A673 (cell line): ENCODE measurements around the gene TMEM203. TPM values are rescaled to one million over a fixed set of nuclear protein-coding genes. Genes with fewer than 3 reads are reported as not detected.

ENCODE experiments used
- BruUV-seq: library from RNA; stranded (reverse); fragments of 400-500 nt; replicated peaks from 2 replicates; lab custom pipeline; 2021; lab: Mats Ljungman, UMichigan
- CTCF ChIA-PET: fragments of 300-600 bp; sonication (Branson Sonifier 250); formaldehyde crosslinking; loops from one replicate; lab custom pipeline; 2022; ENCODE audit warnings: antibody characterized with exemption; lab: Charles Lee
- POLR2A ChIA-PET: fragments of 300-600 bp; sonication (Branson Sonifier 250); formaldehyde crosslinking; loops from one replicate; lab custom pipeline; 2022; ENCODE audit warnings: antibody characterized with exemption; ENCODE audit not compliant: low non-redundant PET; lab: Charles Lee
- DNase-seq: peaks from one replicate; pipeline ENCODE4 v3.0.0-alpha.2; 2015; ENCODE audit warnings: low spot score
- H3K27ac ChIP-seq: fragments of 200-600 bp; sonication (generic); 2 replicates; pipeline ENCODE4 v1.5.1; 2016; ENCODE audit warnings: mixed run types, low read depth, mild to moderate bottlenecking, mixed read lengths, antibody characterized with exemption, low read length; ENCODE audit not compliant: poor library complexity, severe bottlenecking
- H3K27me3 ChIP-seq: fragments of 200-600 bp; sonication (generic); replicated peaks from 2 replicates; pipeline ENCODE4 v1.6.1; 2017; ENCODE audit warnings: mixed run types, low read depth, mild to moderate bottlenecking, mixed read lengths, antibody characterized with exemption, low read length; ENCODE audit not compliant: insufficient read depth, poor library complexity
- H3K36me3 ChIP-seq: fragments of 200-600 bp; sonication (generic); 2 replicates; pipeline ENCODE4 v1.6.1; 2016; ENCODE audit warnings: mixed run types, mild to moderate bottlenecking, mixed read lengths, antibody characterized with exemption, low read length; ENCODE audit not compliant: insufficient read depth, poor library complexity, severe bottlenecking
- H3K4me1 ChIP-seq: fragments of 200-600 bp; sonication (generic); 2 replicates; pipeline ENCODE4 v1.6.1; 2017; ENCODE audit warnings: mixed run types, mild to moderate bottlenecking, mixed read lengths, antibody characterized with exemption, low read length; ENCODE audit not compliant: insufficient read depth, poor library complexity, severe bottlenecking
- H3K4me3 ChIP-seq: fragments of 200-600 bp; sonication (generic); 2 replicates; pipeline ENCODE4 v1.5.1; 2016; ENCODE audit warnings: low read depth, mixed run types, mild to moderate bottlenecking, mixed read lengths, low read length; ENCODE audit not compliant: poor library complexity, severe bottlenecking
- H3K9me3 ChIP-seq: fragments of 200-600 bp; sonication (generic); 2 replicates; pipeline ENCODE4 v1.6.1; 2016; ENCODE audit warnings: mixed run types, low read depth, mild to moderate bottlenecking, mixed read lengths, antibody characterized with exemption, low read length; ENCODE audit not compliant: poor library complexity, severe bottlenecking
- EZH2 ChIP-seq: fragments of 200-600 bp; sonication (generic); IDR thresholded peaks from 2 replicates; pipeline ENCODE4 v1.6.1; 2017; ENCODE audit warnings: borderline replicate concordance, low read depth, mild to moderate bottlenecking, mixed read lengths, antibody characterized with exemption, low read length; ENCODE audit not compliant: poor library complexity, severe bottlenecking
- intact Hi-C: fragments of 100-400 bp; cut with micrococcal nuclease; formaldehyde crosslinking; loops from one replicate; pipeline ENCODE4 v1.10.0; 2022; ENCODE audit not compliant: unreplicated experiment
- total RNA-seq: library from RNA; stranded (reverse); gene quantifications from 2 replicates; pipeline ENCODE4 v1.2.3, GENCODE V29; 2021
- TF ChIP-seq, protein P1 (sequence below): fragments of 300-800, 200-600 bp; sonication (generic); conservative IDR thresholded peaks from 2 replicates; pipeline ENCODE4 v1.5.1; 2017; ENCODE audit warnings: low read depth, mild to moderate bottlenecking, antibody characterized with exemption, low read length, moderate library complexity, mixed read lengths

Gene TMEM203
- total RNA-seq, 1 experiment from 2014 or later, result 37.5 TPM

DNA sequence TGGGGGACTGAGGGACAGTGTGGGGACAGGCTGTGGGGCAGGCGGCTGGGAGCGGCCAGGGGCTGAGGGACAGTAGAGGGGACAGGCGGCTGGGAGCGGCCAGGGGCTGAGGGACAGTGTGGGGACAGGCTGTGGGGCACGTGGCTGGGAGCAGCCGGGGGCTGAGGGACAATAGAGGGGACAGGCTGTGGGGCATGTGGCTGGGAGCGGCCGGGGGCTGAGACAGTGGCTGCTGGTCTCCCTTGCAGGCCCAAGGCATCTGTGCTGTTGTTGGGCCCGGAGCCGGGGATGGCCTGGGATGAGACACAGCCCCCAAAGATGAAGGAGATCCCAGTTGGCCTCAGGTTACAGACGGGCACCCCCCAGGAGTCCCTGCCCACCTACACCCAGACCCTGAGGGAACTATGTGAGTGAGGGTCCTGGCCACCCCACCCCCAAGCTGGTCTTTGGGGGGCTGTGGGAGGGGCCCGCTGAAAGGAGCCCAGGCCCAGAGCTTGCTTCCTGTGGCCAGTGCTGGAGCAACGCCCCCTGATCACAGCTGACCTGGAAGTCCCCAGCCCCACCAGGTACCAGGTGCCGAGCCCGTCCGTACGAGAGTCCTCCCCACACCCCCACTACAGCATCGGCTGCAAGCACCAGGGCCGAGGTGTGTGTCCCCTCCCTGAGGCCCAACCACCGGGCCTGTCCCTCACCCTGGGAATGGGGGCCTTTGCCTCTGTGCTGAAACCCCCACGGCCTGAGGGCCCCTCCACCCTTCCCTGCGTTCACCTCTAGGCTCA lies 46.2 kb upstream of the TMEM203 start:
- Histone ChIP-seq H3K36me3 (peaks cover 6% of the 10 kb centered on the region), H3K27ac (no peak overlapping the region), H3K4me3 (no peak overlapping the region), H3K27me3 (no peaks in the 10 kb centered on the region), H3K4me1 (peaks cover 15% of the 10 kb centered on the region), H3K9me3 (no peaks in the 10 kb centered on the region)
- BruUV-seq, result no TSS peak
- CTCF ChIA-PET, result no interaction called here
- POLR2A ChIA-PET, result no interaction called here
- intact Hi-C loops, result no loop called here
- TF ChIP-seq, protein P1, sequence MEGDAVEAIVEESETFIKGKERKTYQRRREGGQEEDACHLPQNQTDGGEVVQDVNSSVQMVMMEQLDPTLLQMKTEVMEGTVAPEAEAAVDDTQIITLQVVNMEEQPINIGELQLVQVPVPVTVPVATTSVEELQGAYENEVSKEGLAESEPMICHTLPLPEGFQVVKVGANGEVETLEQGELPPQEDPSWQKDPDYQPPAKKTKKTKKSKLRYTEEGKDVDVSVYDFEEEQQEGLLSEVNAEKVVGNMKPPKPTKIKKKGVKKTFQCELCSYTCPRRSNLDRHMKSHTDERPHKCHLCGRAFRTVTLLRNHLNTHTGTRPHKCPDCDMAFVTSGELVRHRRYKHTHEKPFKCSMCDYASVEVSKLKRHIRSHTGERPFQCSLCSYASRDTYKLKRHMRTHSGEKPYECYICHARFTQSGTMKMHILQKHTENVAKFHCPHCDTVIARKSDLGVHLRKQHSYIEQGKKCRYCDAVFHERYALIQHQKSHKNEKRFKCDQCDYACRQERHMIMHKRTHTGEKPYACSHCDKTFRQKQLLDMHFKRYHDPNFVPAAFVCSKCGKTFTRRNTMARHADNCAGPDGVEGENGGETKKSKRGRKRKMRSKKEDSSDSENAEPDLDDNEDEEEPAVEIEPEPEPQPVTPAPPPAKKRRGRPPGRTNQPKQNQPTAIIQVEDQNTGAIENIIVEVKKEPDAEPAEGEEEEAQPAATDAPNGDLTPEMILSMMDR, result no peak
- TF ChIP-seq EZH2, result no peak
- no peak for DNase-seq

DNA sequence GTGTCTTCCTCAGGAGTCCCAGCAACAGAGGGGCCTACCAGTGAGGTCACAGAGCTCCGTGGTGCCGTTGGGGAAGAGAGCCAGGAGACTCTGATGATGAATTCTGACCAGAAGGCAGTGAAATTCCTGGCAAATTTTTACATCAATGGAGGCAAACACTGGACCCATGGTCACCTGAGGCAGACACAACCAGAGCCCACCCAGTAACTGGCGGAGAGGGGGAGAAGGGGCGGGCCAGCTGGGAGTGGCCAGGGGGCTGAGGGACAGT lies 45.7 kb upstream of the TMEM203 start, which contains the start of gene STPG3:
STPG3 (plus strand) TSS at position 93 of the 268 bp plus-strand sequence; CDS start at position 94, 1 bp downstream.
- BruUV-seq, result no TSS peak
- H3K4me1 ChIP-seq, result peaks cover 9% of the 10 kb centered on the region
- no peaks in the 10 kb centered on the region for H3K27me3 ChIP-seq
- H3K36me3 ChIP-seq, result peaks cover under 1% of the 10 kb centered on the region
- no peak within 1 kb of the TSS for H3K4me3 ChIP-seq
- ChIA-PET CTCF (no interaction called here), POLR2A (no interaction called here)
- no peak within 1 kb of the TSS for H3K27ac ChIP-seq
- no peak for DNase-seq
- intact Hi-C loops, result no loop called here
- TF ChIP-seq, protein P1, result no peak
- no peak for TF ChIP-seq EZH2
- H3K9me3 ChIP-seq, result no peaks in the 10 kb centered on the region

DNA sequence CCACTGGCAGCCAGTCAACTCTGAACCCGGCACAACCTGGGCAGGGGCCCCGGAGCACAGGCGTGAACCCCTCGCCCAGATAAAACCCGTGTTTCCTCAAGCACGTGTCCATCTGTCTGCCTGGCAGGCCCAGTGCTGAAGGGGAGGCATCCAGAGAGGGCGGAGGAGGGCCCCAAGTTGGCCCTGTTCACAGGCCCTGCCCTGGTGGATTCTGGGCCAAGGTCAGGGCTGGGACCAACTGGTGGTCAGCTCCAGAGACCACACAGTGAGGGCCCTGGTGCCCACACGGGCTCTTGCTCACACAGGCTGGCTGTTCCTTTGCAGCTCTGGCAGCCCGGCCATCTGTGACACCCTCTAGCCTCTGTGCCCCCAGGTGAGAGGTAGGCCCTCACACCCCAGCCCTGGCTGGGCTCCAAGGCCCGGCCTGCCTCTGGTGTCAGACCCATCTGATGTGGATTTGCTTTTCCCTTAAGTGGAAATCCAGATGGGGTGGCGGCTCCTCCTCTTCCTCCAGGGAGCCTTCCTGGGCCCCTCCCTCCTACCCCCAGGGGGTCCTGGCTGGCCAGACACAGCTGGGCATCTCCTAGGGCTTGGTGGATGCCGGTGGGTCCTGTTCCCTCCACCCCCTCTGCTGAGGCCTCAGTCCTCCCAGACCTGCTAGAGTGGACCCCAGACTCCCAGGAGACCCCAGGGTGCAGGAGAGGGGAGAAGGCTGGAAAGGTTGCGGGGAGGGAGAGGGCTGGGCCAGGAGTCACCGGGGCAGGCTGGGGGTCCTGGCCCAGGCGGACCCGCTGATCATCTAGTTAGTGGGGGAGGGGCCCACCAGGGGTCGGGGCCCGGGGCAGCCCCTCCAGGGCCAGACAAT lies 45.1 kb upstream of the TMEM203 start:
- POLR2A ChIA-PET, result no interaction called here
- CTCF ChIA-PET, result no interaction called here
- H3K4me1 ChIP-seq, result peaks cover 6% of the 10 kb centered on the region
- DNase-seq, result no peak
- no peaks in the 10 kb centered on the region for H3K27me3 ChIP-seq
- no peaks in the 10 kb centered on the region for H3K9me3 ChIP-seq
- intact Hi-C loops, result no loop called here
- no peak overlapping the region for H3K27ac ChIP-seq
- no peak overlapping the region for H3K4me3 ChIP-seq
- H3K36me3 ChIP-seq, result no peaks in the 10 kb centered on the region
- BruUV-seq, result no TSS peak
- no peak for TF ChIP-seq EZH2
- TF ChIP-seq, protein P1, result no peak
